SU-DHL-6 (cell line): ENCODE measurements around the gene ZNF567.

Experiments used
- H2AFZ ChIP-seq: fragments of 200-600 bp; sonication (generic); 2 replicates; pipeline ENCODE4 v1.6.1; 2014; ENCODE audit warnings: low read depth, mild to moderate bottlenecking, moderate library complexity, mixed read lengths, antibody characterized with exemption, low read length; ENCODE audit not compliant: severe bottlenecking
- H3F3A ChIP-seq: fragments of 200-600 bp; shearing (Covaris generic); 2 replicates; pipeline ENCODE4 v1.6.0; 2016; ENCODE audit warnings: antibody characterized with exemption, mild to moderate bottlenecking; ENCODE audit not compliant: insufficient read depth
- H3K27ac ChIP-seq: fragments of 200-600 bp; sonication (generic); 2 replicates; pipeline ENCODE4 v1.5.1; 2016; ENCODE audit warnings: low read depth, mild to moderate bottlenecking, low read length, moderate library complexity, mixed read lengths
- H3K27me3 ChIP-seq: fragments of 200-600 bp; sonication (generic), shearing (Covaris generic); 2 replicates; pipeline ENCODE4 v1.6.0; 2014; ENCODE audit warnings: mild to moderate bottlenecking, low read length
- H3K36me3 ChIP-seq: fragments of 200-600 bp; sonication (generic); 2 replicates; pipeline ENCODE4 v1.6.1; 2014; ENCODE audit warnings: mild to moderate bottlenecking, low read length, mixed read lengths
- H3K4me2 ChIP-seq: fragments of 300-600, 200-600 bp; shearing (Covaris generic), sonication (generic); 2 replicates; pipeline ENCODE4 v1.6.0; 2014; ENCODE audit warnings: low read length, low read depth, mild to moderate bottlenecking; ENCODE audit not compliant: poor library complexity, severe bottlenecking
- H3K4me3 ChIP-seq: fragments of 200-600 bp; sonication (generic); 2 replicates; pipeline ENCODE4 v1.5.1; 2014; ENCODE audit warnings: antibody characterized with exemption, low read length, mild to moderate bottlenecking, mixed read lengths; ENCODE audit not compliant: insufficient read depth, poor library complexity, severe bottlenecking
- H3K79me2 ChIP-seq: fragments of 200-600 bp; sonication (generic); 2 replicates; pipeline ENCODE4 v1.6.1; 2014; ENCODE audit warnings: mild to moderate bottlenecking, low read length, moderate library complexity; ENCODE audit not compliant: insufficient read depth
- H3K9ac ChIP-seq: fragments of 200-600 bp; sonication (generic); 2 replicates; pipeline ENCODE4 v1.7.0; 2014; ENCODE audit warnings: mild to moderate bottlenecking, low read length
- H3K9me2 ChIP-seq: fragments of 200-600 bp; sonication (generic); replicated peaks from 2 replicates; pipeline ENCODE4 v1.6.1; 2014; ENCODE audit warnings: low read length; ENCODE audit not compliant: insufficient read depth
- H3K9me3 ChIP-seq: fragments of 200-600 bp; sonication (generic); 2 replicates; pipeline ENCODE4 v1.6.1; 2014; ENCODE audit warnings: low read length, mixed read lengths; ENCODE audit not compliant: insufficient read depth
- H4K20me1 ChIP-seq: fragments of 200-600 bp; sonication (generic); 2 replicates; pipeline ENCODE4 v1.6.1; 2014; ENCODE audit warnings: low read depth, mild to moderate bottlenecking, antibody characterized with exemption, low read length, moderate library complexity, mixed read lengths
- CTCF ChIP-seq: fragments of 200-600 bp; sonication (generic); IDR thresholded peaks from one replicate; pipeline ENCODE4 v1.5.1; 2017; ENCODE audit warnings: antibody characterized with exemption, mild to moderate bottlenecking, low read length, moderate library complexity; ENCODE audit not compliant: insufficient read depth, poor library complexity, severe bottlenecking
- EZH2phosphoT487 ChIP-seq: fragments of 200-600 bp; sonication (generic), shearing (Covaris generic); conservative IDR thresholded peaks from 2 replicates; pipeline ENCODE4 v1.6.1; 2018; ENCODE audit warnings: mild to moderate bottlenecking, antibody characterized with exemption, low read length, moderate library complexity, mixed read lengths

ZNF567 gene

GRCh38 chr19:36672368-36672767 is 15.0 kb upstream of the ZNF567 start:
- no peak overlapping the region for H3K4me2 ChIP-seq
- no peaks in the 10 kb centered on the region for H3K36me3 ChIP-seq
- H3K9ac ChIP-seq: no peak overlapping the region
- no peak overlapping the region for H3K27ac ChIP-seq
- peaks cover 17% of the 10 kb centered on the region; the same call in 1 of the 2 replicates for H3K9me3 ChIP-seq
- H3F3A ChIP-seq: no peaks in the 10 kb centered on the region
- TF ChIP-seq CTCF: no peak
- TF ChIP-seq EZH2phosphoT487: no peak
- no peaks in the 10 kb centered on the region for H4K20me1 ChIP-seq
- H3K9me2 ChIP-seq: no peaks in the 10 kb centered on the region
- H3K27me3 ChIP-seq: no peaks in the 10 kb centered on the region
- no peaks in the 10 kb centered on the region; the same call in 1 of the 2 replicates for H3K79me2 ChIP-seq
- H3K4me3 ChIP-seq: no peak overlapping the region
- H2AFZ ChIP-seq: no peak overlapping the region

GRCh38 chr19:36674201-36674600 is 13.2 kb upstream of the ZNF567 start:
- H3K4me3 ChIP-seq: no peak overlapping the region
- no peaks in the 10 kb centered on the region for H3K9me2 ChIP-seq
- no peak overlapping the region for H3K27ac ChIP-seq
- H3F3A ChIP-seq: no peaks in the 10 kb centered on the region
- no peaks in the 10 kb centered on the region for H3K27me3 ChIP-seq
- no peak overlapping the region for H3K9ac ChIP-seq
- H2AFZ ChIP-seq: no peak overlapping the region
- H3K9me3 ChIP-seq: peaks cover 17% of the 10 kb centered on the region; the same call in 1 of the 2 replicates
- H3K36me3 ChIP-seq: peaks cover 3% of the 10 kb centered on the region; the same call in 1 of the 2 replicates
- H4K20me1 ChIP-seq: no peaks in the 10 kb centered on the region
- H3K79me2 ChIP-seq: no peaks in the 10 kb centered on the region
- no peak overlapping the region for H3K4me2 ChIP-seq
- TF ChIP-seq EZH2phosphoT487 (no peak), CTCF (no peak)

DNA sequence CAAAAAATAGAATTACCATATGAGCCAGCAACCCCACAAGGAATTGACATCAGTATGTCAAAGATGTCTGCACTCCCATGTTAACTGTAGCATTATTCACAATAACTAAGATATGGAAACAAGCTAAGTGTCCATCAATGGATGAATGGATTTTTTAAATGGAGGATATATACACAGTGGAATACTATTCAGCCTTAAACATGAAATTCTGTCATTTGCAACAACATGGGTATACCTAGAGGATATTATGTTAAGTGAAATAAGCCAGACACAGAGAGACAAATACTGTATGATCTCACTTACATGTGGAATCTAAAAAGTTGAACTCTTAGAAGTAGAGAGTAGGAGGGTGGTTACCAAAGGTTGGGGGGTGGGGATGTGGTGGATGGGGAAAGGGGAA is 8.0 kb upstream of the ZNF567 start:
- H3K36me3 ChIP-seq: peaks cover 13% of the 10 kb centered on the region
- no peak overlapping the region for H3K4me3 ChIP-seq
- no peak for TF ChIP-seq CTCF
- TF ChIP-seq EZH2phosphoT487: no peak

More for the DNA sequence above, 8.0 kb upstream of the ZNF567 start:
- Histone ChIP-seq H2AFZ (no peak overlapping the region), H3K79me2 (peaks cover 3% of the 10 kb centered on the region; the same call in 1 of the 2 replicates), H3F3A (no peaks in the 10 kb centered on the region), H3K4me2 (no peak overlapping the region), H3K9ac (no peak overlapping the region), H3K27me3 (no peaks in the 10 kb centered on the region), H3K27ac (no peak overlapping the region), H3K9me2 (no peaks in the 10 kb centered on the region), H3K9me3 (no peaks in the 10 kb centered on the region), H4K20me1 (no peaks in the 10 kb centered on the region)
